H1 (cell line): Measurements from ENCODE around the gene GLI1. TPM values are rescaled to one million over a fixed set of nuclear protein-coding genes. Genes with fewer than 3 reads are reported as not detected.

Experiments used
- CTCF ChIA-PET: fragments of 300-600 bp; sonication (Branson Sonifier 250); formaldehyde crosslinking; loops from one replicate; lab custom pipeline; 2021; ENCODE audit not compliant: partially characterized antibody; lab: Charles Lee
- POLR2A ChIA-PET: fragments of 300-600 bp; sonication (Branson Sonifier 250); formaldehyde crosslinking; loops from one replicate; lab custom pipeline; 2021; ENCODE audit warnings: inconsistent platforms; ENCODE audit not compliant: partially characterized antibody; lab: Charles Lee
- DNase-seq, 2 experiments: peaks; one replicate each; pipeline versions ENCODE4 v3.0.0 to v3.0.0-alpha.2; 2010 to 2022; ENCODE audit warnings: low spot score in 2 of 2, low read depth in 1 of 2, mixed read lengths in 1 of 2
- FAIRE-seq: peaks from 2 replicates; lab custom pipeline; 2011; peaks lifted over from hg19 to GRCh38; lab: Jason Lieb, UNC
- H2AFZ ChIP-seq: 2 replicates; pipeline ENCODE4 v1.8.1; 2012; ENCODE audit warnings: low read length, inconsistent platforms
- H2AK5ac ChIP-seq: 2 replicates; pipeline ENCODE4 v1.6.1; 2013; ENCODE audit warnings: low read depth, low read length
- H2BK120ac ChIP-seq: replicated peaks from 2 replicates; pipeline ENCODE3; 2013; ENCODE audit warnings: low read depth, low read length, inconsistent platforms
- H2BK12ac ChIP-seq: 2 replicates; pipeline ENCODE4 v1.6.1; 2013; ENCODE audit warnings: low read depth, low read length
- H2BK15ac ChIP-seq: 2 replicates; pipeline ENCODE4 v1.6.1; 2013; ENCODE audit warnings: low read length
- H2BK20ac ChIP-seq: 2 replicates; pipeline ENCODE4 v1.6.1; 2013; ENCODE audit warnings: low read length
- H2BK5ac ChIP-seq: 2 replicates; pipeline ENCODE4 v1.6.1; 2013; ENCODE audit warnings: low read depth, low read length
- H3K14ac ChIP-seq: 2 replicates; pipeline ENCODE4 v1.6.1; 2013; ENCODE audit warnings: inconsistent platforms; ENCODE audit not compliant: insufficient read length
- H3K18ac ChIP-seq: 2 replicates; pipeline ENCODE4 v1.6.1; 2013; ENCODE audit warnings: low read length; ENCODE audit errors: extremely low read depth
- H3K23ac ChIP-seq: 2 replicates; pipeline ENCODE4 v1.6.1; 2013; ENCODE audit warnings: inconsistent platforms; ENCODE audit not compliant: insufficient read length
- H3K23me2 ChIP-seq: 2 replicates; pipeline ENCODE4 v1.6.1; 2013; ENCODE audit warnings: low read depth, low read length
- H3K27ac ChIP-seq: 2 replicates; pipeline ENCODE4 v1.6.1; 2011; ENCODE audit warnings: low read depth, low read length, inconsistent platforms
- H3K27me3 ChIP-seq, 4 experiments: replicated peaks in 1 of 4; 1 replicate in 1 of 4; 2 replicates in 3 of 4; pipeline versions ENCODE4 v1.6.1 to v1.8.1; 2011 to 2013; ENCODE audit warnings: low read length in 3 of 4, mild to moderate bottlenecking in 3 of 4, inconsistent platforms in 2 of 4, mixed read lengths in 2 of 4, moderate library complexity in 1 of 4; ENCODE audit not compliant: control insufficient read depth in 3 of 4, insufficient read depth in 3 of 4; ENCODE audit errors: extremely low read depth in 1 of 4
- H3K36me3 ChIP-seq, 4 experiments: 2 replicates each; pipeline versions ENCODE4 v1.6.1 to v1.8.1; 2011 to 2013; ENCODE audit warnings: mild to moderate bottlenecking in 4 of 4, low read length in 3 of 4, moderate library complexity in 2 of 4, control low read depth in 1 of 4, inconsistent platforms in 1 of 4; ENCODE audit not compliant: insufficient read depth in 4 of 4, control insufficient read depth in 2 of 4
- H3K4ac ChIP-seq: replicated peaks from 2 replicates; pipeline ENCODE3; 2013; ENCODE audit warnings: low read length, low read depth, mixed read lengths, inconsistent platforms; ENCODE audit not compliant: insufficient read length
- H3K4me1 ChIP-seq, 4 experiments: replicated peaks in 1 of 4; 1 replicate in 1 of 4; 2 replicates in 3 of 4; pipeline versions ENCODE4 v1.6.1 to v1.8.1; 2011 to 2013; ENCODE audit warnings: low read length in 3 of 4, inconsistent platforms in 2 of 4, mixed read lengths in 1 of 4; ENCODE audit not compliant: insufficient read depth in 4 of 4, control insufficient read depth in 3 of 4
- H3K4me2 ChIP-seq, 2 experiments: 2 replicates each; pipeline versions ENCODE4 v1.6.1 to v1.8.1; 2011 to 2013; ENCODE audit warnings: low read depth in 2 of 2, low read length in 2 of 2, control low read depth in 1 of 2, inconsistent platforms in 1 of 2, mild to moderate bottlenecking in 1 of 2; ENCODE audit not compliant: insufficient read depth in 1 of 2
- H3K4me3 ChIP-seq, 4 experiments: fragments of 200-600, 300-600 bp in 1 of 4; sonication (generic), shearing (Covaris generic), sonication (Bioruptor Twin) in 1 of 4; 2 replicates each; pipeline versions ENCODE4 v1.5.1 to v1.8.1; 2011 to 2016; ENCODE audit warnings: low read length in 4 of 4, low read depth in 3 of 4, control low read depth in 2 of 4, inconsistent platforms in 2 of 4, mild to moderate bottlenecking in 2 of 4, mixed read lengths in 1 of 4, moderate library complexity in 1 of 4; ENCODE audit not compliant: insufficient read depth in 2 of 4; ENCODE audit errors: extremely low read depth in 1 of 4
- H3K56ac ChIP-seq: replicated peaks from 2 replicates; pipeline ENCODE3; 2013; ENCODE audit warnings: low read depth, mild to moderate bottlenecking, mixed read lengths, low read length, inconsistent platforms; ENCODE audit not compliant: insufficient read length
- H3K79me1 ChIP-seq: 2 replicates; pipeline ENCODE4 v1.6.1; 2013; ENCODE audit warnings: low read depth, low read length, control low read depth
- H3K79me2 ChIP-seq, 2 experiments: 2 replicates each; pipeline versions ENCODE4 v1.6.1 to v1.8.1; 2012 to 2013; ENCODE audit warnings: low read length in 2 of 2, mild to moderate bottlenecking in 2 of 2, inconsistent platforms in 1 of 2; ENCODE audit not compliant: insufficient read depth in 2 of 2, control insufficient read depth in 1 of 2
- H3K9ac ChIP-seq, 4 experiments: replicated peaks in 1 of 4; 1 replicate in 1 of 4; 2 replicates in 3 of 4; pipeline versions ENCODE4 v1.6.1 to v1.8.1; 2011 to 2013; ENCODE audit warnings: low read depth in 3 of 4, low read length in 3 of 4, control low read depth in 2 of 4, mild to moderate bottlenecking in 2 of 4, moderate library complexity in 2 of 4, inconsistent platforms in 1 of 4; ENCODE audit errors: extremely low read depth in 1 of 4
- H3K9me3 ChIP-seq, 2 experiments: 2 replicates each; pipeline versions ENCODE4 v1.6.1 to v1.8.1; 2012 to 2013; ENCODE audit warnings: mild to moderate bottlenecking in 2 of 2, moderate library complexity in 2 of 2, control low read depth in 1 of 2, inconsistent platforms in 1 of 2, low read depth in 1 of 2, low read length in 1 of 2, mixed read lengths in 1 of 2; ENCODE audit not compliant: insufficient read depth in 2 of 2
- H4K20me1 ChIP-seq, 2 experiments: replicated peaks in 1 of 2; 2 replicates each; pipeline versions ENCODE3 to v1.8.1; 2011 to 2013; ENCODE audit warnings: inconsistent platforms in 2 of 2, low read length in 2 of 2, mild to moderate bottlenecking in 1 of 2; ENCODE audit not compliant: insufficient read depth in 2 of 2, control insufficient read depth in 1 of 2
- H4K5ac ChIP-seq: 2 replicates; pipeline ENCODE4 v1.6.1; 2013; ENCODE audit warnings: low read length, low read depth, mixed read lengths, inconsistent platforms; ENCODE audit not compliant: insufficient read length
- H4K8ac ChIP-seq: 2 replicates; pipeline ENCODE4 v1.8.0; 2013; ENCODE audit warnings: mild to moderate bottlenecking, moderate library complexity, low read length, inconsistent platforms; ENCODE audit not compliant: insufficient read depth; ENCODE audit errors: extremely low read depth
- H4K91ac ChIP-seq: replicated peaks from 2 replicates; pipeline ENCODE3; 2013; ENCODE audit warnings: low read length, mixed read lengths, inconsistent platforms; ENCODE audit not compliant: insufficient read length
- BCL11A ChIP-seq, 2 experiments: IDR thresholded peaks; one replicate each; pipeline ENCODE4 v1.6.1; 2011; ENCODE audit warnings: low read depth in 2 of 2, low read length in 2 of 2, mild to moderate bottlenecking in 2 of 2
- CEBPB ChIP-seq: IDR thresholded peaks from 2 replicates; pipeline ENCODE4 v1.6.1; 2012; ENCODE audit warnings: low read depth, low read length
- CHD2 ChIP-seq: IDR thresholded peaks from 2 replicates; pipeline ENCODE4 v1.6.1; 2012; ENCODE audit warnings: low read length, improper control_type of control experiment
- CREB1 ChIP-seq: IDR thresholded peaks from 2 replicates; pipeline ENCODE4 v1.6.1; 2012; ENCODE audit warnings: inconsistent platforms
- GTF2F1 ChIP-seq: IDR thresholded peaks from 2 replicates; pipeline ENCODE4 v1.6.1; 2012; ENCODE audit warnings: low read depth, low read length, improper control_type of control experiment, borderline replicate concordance
- JUN ChIP-seq: IDR thresholded peaks from 2 replicates; pipeline ENCODE4 v1.6.1; 2011; ENCODE audit warnings: low read depth, mild to moderate bottlenecking, improper control_type of control experiment, low read length
- RBBP5 ChIP-seq: IDR thresholded peaks from 2 replicates; pipeline ENCODE4 v1.7.1; 2012; ENCODE audit warnings: low read depth, mild to moderate bottlenecking, inconsistent platforms, low read length, moderate library complexity, borderline replicate concordance
- SP4 ChIP-seq: IDR thresholded peaks from 2 replicates; pipeline ENCODE4 v1.6.1; 2012; ENCODE audit warnings: low read length, inconsistent platforms
- TAF7 ChIP-seq: optimal IDR thresholded peaks from 2 replicates; pipeline ENCODE3; 2011; ENCODE audit warnings: low read depth, mild to moderate bottlenecking, inconsistent platforms, low read length, moderate library complexity, borderline replicate concordance
- WGBS, 2 experiments: shearing (Covaris generic) in 1 of 2; methylation state at CpG; one replicate each; pipeline versions ENCODE4 v1.1.6 to v1.1.7; 2013 to 2015; ENCODE audit warnings: low lambda C conversion rate in 2 of 2, mixed read lengths in 2 of 2, inconsistent platforms in 1 of 2, low coverage in 1 of 2, missing lambda C conversion rate in 1 of 2; ENCODE audit not compliant: insufficient replicate concordance in 2 of 2, insufficient coverage in 1 of 2, insufficient read length in 1 of 2; ENCODE audit errors: extremely low coverage in 1 of 2, missing lambda C conversion rate in 1 of 2; 5-methylcytosine and 5-hydroxymethylcytosine counted together
- polyA plus RNA-seq, 7 experiments: library from polyadenylated mRNA; depleted of rRNA in 3 of 7; stranded (reverse) in 5 of 7; unstranded in 2 of 7; fragments of >200 nt in 5 of 7; fragments of 200-250 nt in 2 of 7; gene quantifications; 1 replicate in 5 of 7; 2 replicates in 1 of 7; 4 replicates in 1 of 7; pipeline versions ENCODE4 v1.2.1 to v1.2.3, GENCODE V29; 2011 to 2013; ENCODE audit warnings: missing spikeins in 2 of 7, mixed read lengths in 2 of 7
- total RNA-seq: library from RNA; stranded (reverse); fragmentation: NEBNext Ultra II Directional; extraction: Animal tissue kit (Norgen Biotek cat#: 25700); gene quantifications from 2 replicates; pipeline ENCODE4 v1.2.1, GENCODE V29; 2021
- TF ChIP-seq, protein P1 (sequence below): IDR thresholded peaks from 2 replicates; pipeline ENCODE4 v1.6.1; 2011; ENCODE audit warnings: low read length, improper control_type of control experiment

The GLI1 gene
- total and polyA plus RNA-seq, 2 of the 8 experiments (the other 6 are each of a cell fraction or from before 2014, with no cell fraction given), result 23.5 to 25.3 TPM

- H3K23me2 ChIP-seq, result peaks cover 14% of the 10 kb centered on the region
- H2BK5ac ChIP-seq, result no peak overlapping the region
- H2BK15ac ChIP-seq, result no peak overlapping the region
- no peak overlapping the region for H2BK12ac ChIP-seq
- no peak overlapping the region for H4K91ac ChIP-seq
- H3K79me1 ChIP-seq, result no peaks in the 10 kb centered on the region
- H4K8ac ChIP-seq, result no peak overlapping the region
- no peak overlapping the region for H3K9ac ChIP-seq
- H3K4me2 ChIP-seq, result no peak overlapping the region; a peak in 1 of 4 replicates
- CTCF ChIA-PET, result interaction anchor here (0.6 to 1.5 kb wide), 5 partner anchors 17 to 42 kb away, joined by 3 to 5 read pairs (median 3); no protein-coding TSS in a partner anchor
- H3K79me2 ChIP-seq, result peaks cover 0 to 20% of the 10 kb centered on the region in 2 experiments; a peak in 2 of 4 replicates
- no peak overlapping the region for H3K56ac ChIP-seq
- H4K20me1 ChIP-seq, result peaks cover 7 to 14% of the 10 kb centered on the region in 2 experiments
- no peak overlapping the region for H3K18ac ChIP-seq
- 100% methylated on average over 1 of the region's 1 CpG; no CpG with 5 or more reads in 1 of the 2 experiments for WGBS, 2 experiments
- no peak overlapping the region for H3K4ac ChIP-seq
- H3K14ac ChIP-seq, result no peak overlapping the region
- H3K36me3 ChIP-seq, result peaks cover 41 to 67% (median 52%) of the 10 kb centered on the region in 4 experiments
- no peaks in the 10 kb centered on the region for H3K9me3 ChIP-seq
- no peak for FAIRE-seq
- H3K23ac ChIP-seq, result no peak overlapping the region
- H3K4me1 ChIP-seq, result peaks cover 4 to 15% (median 12%) of the 10 kb centered on the region in 4 experiments
- H2AK5ac ChIP-seq, result no peak overlapping the region
- no peak overlapping the region for H2AFZ ChIP-seq
- H2BK20ac ChIP-seq, result no peak overlapping the region
- H3K4me3 ChIP-seq, result no peak overlapping the region
- POLR2A ChIA-PET, result interaction anchor here (0.7 to 6.0 kb wide), 13 partner anchors 6 to 285 kb away, joined by 3 to 60 read pairs (median 6); partner anchors contain the start of gene DCTN2
- no peak for DNase-seq
- H3K27me3 ChIP-seq, result no peaks in the 10 kb centered on the region
- no peak overlapping the region for H2BK120ac ChIP-seq
- no peak overlapping the region for H4K5ac ChIP-seq
- TF ChIP-seq CHD2 (no peak), CREB1 (no peak), JUN (no peak), BCL11A (IDR thresholded peaks at IDR 0.05; ENCODE audit: low read depth in 2 of 2, low read length in 2 of 2) (no peak), GTF2F1 (no peak), RBBP5 (no peak), TAF7 (no peak), SP4 (no peak), CEBPB (no peak)
- TF ChIP-seq, protein P1, sequence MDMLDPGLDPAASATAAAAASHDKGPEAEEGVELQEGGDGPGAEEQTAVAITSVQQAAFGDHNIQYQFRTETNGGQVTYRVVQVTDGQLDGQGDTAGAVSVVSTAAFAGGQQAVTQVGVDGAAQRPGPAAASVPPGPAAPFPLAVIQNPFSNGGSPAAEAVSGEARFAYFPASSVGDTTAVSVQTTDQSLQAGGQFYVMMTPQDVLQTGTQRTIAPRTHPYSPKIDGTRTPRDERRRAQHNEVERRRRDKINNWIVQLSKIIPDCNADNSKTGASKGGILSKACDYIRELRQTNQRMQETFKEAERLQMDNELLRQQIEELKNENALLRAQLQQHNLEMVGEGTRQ, result no peak
- no peak overlapping the region; the same call in 1 of the 2 replicates for H3K27ac ChIP-seq
These were observed 57.6 kb downstream of the GLI1 start for GRCh38 chr12:57517187-57517586.
